SH-SY5Y (cell line): ENCODE data around the gene IQGAP1.

Experiments used
- GATA2 ChIP-seq: IDR thresholded peaks from 2 replicates; pipeline ENCODE4 v1.6.1; 2011; ENCODE audit warnings: mild to moderate bottlenecking, low read depth, low read length
- GATA3 ChIP-seq: IDR thresholded peaks from 2 replicates; pipeline ENCODE4 v1.6.1; 2011; ENCODE audit warnings: low read depth, mild to moderate bottlenecking, low read length, moderate library complexity

DNA sequence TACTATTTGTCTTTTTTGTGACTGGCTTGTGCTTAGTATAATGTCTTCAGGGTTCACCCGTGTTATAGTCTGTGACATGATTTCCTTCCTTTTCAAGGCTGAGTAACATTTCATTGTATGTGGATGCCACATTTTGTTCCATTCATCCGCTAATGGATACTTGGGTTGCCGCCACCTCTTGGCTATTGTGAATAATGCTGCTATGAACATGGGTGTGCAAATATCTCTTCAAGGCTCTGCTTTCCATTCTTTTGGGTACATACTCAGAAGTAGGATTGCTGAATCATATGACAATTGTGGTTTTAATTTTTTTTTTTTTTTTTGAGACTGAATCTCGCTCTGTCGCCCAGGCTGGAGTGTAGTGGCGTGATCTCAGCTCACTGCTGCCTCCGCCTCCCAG lies 157.1 kb downstream of the IQGAP1 start:
- TF ChIP-seq GATA2 (no peak), GATA3 (no peak)
